ENCODE results near the gene NUP214.

Gene NUP214

GRCh38 chr9:131095666-131096268, 29.6 kb upstream of the NUP214 start:
- H3K4me3 ChIP-seq (ENCODE audit: low read length) = peak overlapping the region; percentile 68
- no peak overlapping the region for H2AFZ ChIP-seq (ENCODE audit: low read depth, low read length)
- peak overlapping the region; percentile 55 for H3K4me2 ChIP-seq (ENCODE audit: low read length)
- no peak overlapping the region for H3K27ac ChIP-seq (ENCODE audit: low read length)
- no peak overlapping the region for H3K9ac ChIP-seq (ENCODE audit: low read length)
- 0 out of 2 replicates have a peak, but pooled peaks cover 3% of the 10 kb centered on the region for H3K4me1 ChIP-seq (ENCODE audit: low read length)
- H3K9me3 ChIP-seq (ENCODE audit: insufficient read depth, low read length) = no peaks in the 10 kb centered on the region
- H3K27me3 ChIP-seq (ENCODE audit: low read depth, low read length) = peaks cover 12% of the 10 kb centered on the region; the same call in 1 of the 2 replicates
- TF ChIP-seq, protein P1, sequence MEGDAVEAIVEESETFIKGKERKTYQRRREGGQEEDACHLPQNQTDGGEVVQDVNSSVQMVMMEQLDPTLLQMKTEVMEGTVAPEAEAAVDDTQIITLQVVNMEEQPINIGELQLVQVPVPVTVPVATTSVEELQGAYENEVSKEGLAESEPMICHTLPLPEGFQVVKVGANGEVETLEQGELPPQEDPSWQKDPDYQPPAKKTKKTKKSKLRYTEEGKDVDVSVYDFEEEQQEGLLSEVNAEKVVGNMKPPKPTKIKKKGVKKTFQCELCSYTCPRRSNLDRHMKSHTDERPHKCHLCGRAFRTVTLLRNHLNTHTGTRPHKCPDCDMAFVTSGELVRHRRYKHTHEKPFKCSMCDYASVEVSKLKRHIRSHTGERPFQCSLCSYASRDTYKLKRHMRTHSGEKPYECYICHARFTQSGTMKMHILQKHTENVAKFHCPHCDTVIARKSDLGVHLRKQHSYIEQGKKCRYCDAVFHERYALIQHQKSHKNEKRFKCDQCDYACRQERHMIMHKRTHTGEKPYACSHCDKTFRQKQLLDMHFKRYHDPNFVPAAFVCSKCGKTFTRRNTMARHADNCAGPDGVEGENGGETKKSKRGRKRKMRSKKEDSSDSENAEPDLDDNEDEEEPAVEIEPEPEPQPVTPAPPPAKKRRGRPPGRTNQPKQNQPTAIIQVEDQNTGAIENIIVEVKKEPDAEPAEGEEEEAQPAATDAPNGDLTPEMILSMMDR (IDR thresholded peaks at IDR 0.05; ENCODE audit: low read depth, low read length) = no peak
- no peak for TF ChIP-seq EZH2phosphoT487 (IDR thresholded peaks at IDR 0.05; ENCODE audit: low read depth)
- no peaks in the 10 kb centered on the region for H3K79me2 ChIP-seq (ENCODE audit: low read length)
- H3K36me3 ChIP-seq (replicated peaks; ENCODE audit: low read depth, low read length) = no peaks in the 10 kb centered on the region
- no peaks in the 10 kb centered on the region for H4K20me1 ChIP-seq (ENCODE audit: insufficient read depth, low read length)

GRCh38 chr9:131096269-131097125, 28.9 kb upstream of the NUP214 start, which contains the start of gene AIF1L:
Gene AIF1L (plus strand): TSS chr9:131096531. CDS start chr9:131096630, 99 bp downstream.
- H3K9ac ChIP-seq (ENCODE audit: low read length) = no peak within 1 kb of the TSS
- H3K27ac ChIP-seq (ENCODE audit: low read length) = no peak within 1 kb of the TSS
- no peaks in the 10 kb centered on the region for H3K79me2 ChIP-seq (ENCODE audit: low read length)
- H3K27me3 ChIP-seq (ENCODE audit: low read depth, low read length) = peaks cover 12% of the 10 kb centered on the region; the same call in 1 of the 2 replicates
- peak within 1 kb of the TSS; percentile 68 for H3K4me3 ChIP-seq (ENCODE audit: low read length)
- TF ChIP-seq, protein P1 (IDR thresholded peaks at IDR 0.05; ENCODE audit: low read depth, low read length) = no peak
- no peak for TF ChIP-seq EZH2phosphoT487 (IDR thresholded peaks at IDR 0.05; ENCODE audit: low read depth)
- H4K20me1 ChIP-seq (ENCODE audit: insufficient read depth, low read length) = no peaks in the 10 kb centered on the region
- H3K4me2 ChIP-seq (ENCODE audit: low read length) = peak within 1 kb of the TSS; percentile 59
- H3K36me3 ChIP-seq (replicated peaks; ENCODE audit: low read depth, low read length) = no peaks in the 10 kb centered on the region
- H3K4me1 ChIP-seq (ENCODE audit: low read length) = 0 out of 2 replicates have a peak, but pooled peaks cover 3% of the 10 kb centered on the region
- no peaks in the 10 kb centered on the region for H3K9me3 ChIP-seq (ENCODE audit: insufficient read depth, low read length)
- H2AFZ ChIP-seq (ENCODE audit: low read depth, low read length) = no peak within 1 kb of the TSS

- H3K9me3 ChIP-seq (ENCODE audit: insufficient read depth, low read length) = no peaks in the 10 kb centered on the region
- H3K4me3 ChIP-seq (ENCODE audit: low read length) = no peak overlapping the region
- H2AFZ ChIP-seq (ENCODE audit: low read depth, low read length) = no peak overlapping the region
- TF ChIP-seq EZH2phosphoT487 (IDR thresholded peaks at IDR 0.05; ENCODE audit: low read depth) = no peak
- TF ChIP-seq, protein P1 (IDR thresholded peaks at IDR 0.05; ENCODE audit: low read depth, low read length) = no peak
- no peaks in the 10 kb centered on the region for H4K20me1 ChIP-seq (ENCODE audit: insufficient read depth, low read length)
- H3K27me3 ChIP-seq (ENCODE audit: low read depth, low read length) = peaks cover 12% of the 10 kb centered on the region; the same call in 1 of the 2 replicates
- H3K27ac ChIP-seq (ENCODE audit: low read length) = no peak overlapping the region
- no peak overlapping the region for H3K9ac ChIP-seq (ENCODE audit: low read length)
- H3K4me2 ChIP-seq (ENCODE audit: low read length) = peak overlapping the region; percentile 59; the same call in 1 of the 2 replicates
- H3K36me3 ChIP-seq (replicated peaks; ENCODE audit: low read depth, low read length) = no peaks in the 10 kb centered on the region
- H3K79me2 ChIP-seq (ENCODE audit: low read length) = no peaks in the 10 kb centered on the region
- 0 out of 2 replicates have a peak, but pooled peaks cover 3% of the 10 kb centered on the region for H3K4me1 ChIP-seq (ENCODE audit: low read length)
Measured at GRCh38 chr9:131097126-131097947, 28.0 kb upstream of the NUP214 start.
